Tibial nerve (tissue), 4 donors: ENCODE measurements around the gene UNC45A. TPM values are rescaled to one million over a fixed set of nuclear protein-coding genes. Genes with fewer than 3 reads are reported as not detected.

Experiments
- DNase-seq, 2 donors: peaks; one replicate each; pipeline ENCODE4 v3.0.0-alpha.2; 2019; ENCODE audit warnings: low spot score in 2 of 2
- H3K27ac ChIP-seq, 4 donors: fragments of 200-600 bp; sonication (generic) in 3 of 4; one replicate each; pipeline ENCODE4 v1.5.1; 2017 to 2019; ENCODE audit warnings: mild to moderate bottlenecking in 1 of 4
- H3K27me3 ChIP-seq, 2 donors: fragments of 200-600 bp; sonication (generic) in 1 of 2; one replicate each; pipeline versions ENCODE4 v1.5.1 to v1.6.0; 2017 to 2019
- H3K36me3 ChIP-seq, 3 donors: fragments of 200-600 bp; sonication (generic); one replicate each; pipeline ENCODE4 v1.5.1; 2018 to 2019
- H3K4me1 ChIP-seq, 4 donors: fragments of 200-600 bp; sonication (generic) in 3 of 4; one replicate each; pipeline ENCODE4 v1.5.1; 2017 to 2019
- H3K4me3 ChIP-seq, 4 donors: fragments of 200-600 bp; sonication (generic) in 3 of 4; one replicate each; pipeline ENCODE4 v1.5.1; 2017 to 2019; ENCODE audit warnings: mild to moderate bottlenecking in 1 of 4, moderate library complexity in 1 of 4
- H3K9me3 ChIP-seq, 4 donors: fragments of 200-600 bp; sonication (generic) in 3 of 4; one replicate each; pipeline ENCODE4 v1.5.1; 2017 to 2019
- EP300 ChIP-seq, 2 donors: sonication (generic); formaldehyde crosslinking; IDR thresholded peaks; one replicate each; pipeline ENCODE4 v1.6.1; 2017; ENCODE audit warnings: antibody characterized with exemption in 2 of 2, mild to moderate bottlenecking in 1 of 2
- POLR2A ChIP-seq, 2 donors: fragments of 450-650 bp; IDR thresholded peaks; one replicate each; pipeline ENCODE4 v1.6.1; 2017; ENCODE audit warnings: antibody characterized with exemption in 2 of 2, mild to moderate bottlenecking in 2 of 2, moderate library complexity in 2 of 2
- WGBS, 2 donors: methylation state at CpG; one replicate each; pipeline ENCODE4 v1.1.5; 2018; 5-methylcytosine and 5-hydroxymethylcytosine counted together
- total RNA-seq, 4 donors: library from RNA; depleted of rRNA; stranded (reverse); fragments of >200 nt; gene quantifications; one replicate each; pipeline ENCODE4 v1.1.0, GENCODE V29; 2016
- TF ChIP-seq, protein P1 (sequence below), 5 experiments: fragments of 200-600 bp in 3 of 5; fragments of 450-650 bp in 2 of 5; sonication (generic) in 3 of 5; IDR thresholded peaks; one replicate each; pipeline ENCODE4 v1.5.1; 2016 to 2019; ENCODE audit warnings: antibody characterized with exemption in 5 of 5, mild to moderate bottlenecking in 3 of 5, moderate library complexity in 2 of 5

The UNC45A gene
- total RNA-seq, 4 donors from 2014 or later, result 47.7 to 64.2 (median 58.4) TPM

- Histone ChIP-seq H3K36me3 (peaks cover 12 to 88% (median 40%) of the 10 kb centered on the region in 3 donors), H3K4me3 (no peak overlapping the region), H3K9me3 (no peaks in the 10 kb centered on the region), H3K27ac (no peak overlapping the region), H3K27me3 (no peaks in the 10 kb centered on the region), H3K4me1 (peaks cover 0 to 30% (median 17%) of the 10 kb centered on the region in 4 donors)
- DNase-seq, result no peak
- TF ChIP-seq, protein P1, sequence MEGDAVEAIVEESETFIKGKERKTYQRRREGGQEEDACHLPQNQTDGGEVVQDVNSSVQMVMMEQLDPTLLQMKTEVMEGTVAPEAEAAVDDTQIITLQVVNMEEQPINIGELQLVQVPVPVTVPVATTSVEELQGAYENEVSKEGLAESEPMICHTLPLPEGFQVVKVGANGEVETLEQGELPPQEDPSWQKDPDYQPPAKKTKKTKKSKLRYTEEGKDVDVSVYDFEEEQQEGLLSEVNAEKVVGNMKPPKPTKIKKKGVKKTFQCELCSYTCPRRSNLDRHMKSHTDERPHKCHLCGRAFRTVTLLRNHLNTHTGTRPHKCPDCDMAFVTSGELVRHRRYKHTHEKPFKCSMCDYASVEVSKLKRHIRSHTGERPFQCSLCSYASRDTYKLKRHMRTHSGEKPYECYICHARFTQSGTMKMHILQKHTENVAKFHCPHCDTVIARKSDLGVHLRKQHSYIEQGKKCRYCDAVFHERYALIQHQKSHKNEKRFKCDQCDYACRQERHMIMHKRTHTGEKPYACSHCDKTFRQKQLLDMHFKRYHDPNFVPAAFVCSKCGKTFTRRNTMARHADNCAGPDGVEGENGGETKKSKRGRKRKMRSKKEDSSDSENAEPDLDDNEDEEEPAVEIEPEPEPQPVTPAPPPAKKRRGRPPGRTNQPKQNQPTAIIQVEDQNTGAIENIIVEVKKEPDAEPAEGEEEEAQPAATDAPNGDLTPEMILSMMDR (IDR thresholded peaks at IDR 0.05), result no peak
- TF ChIP-seq POLR2A (IDR thresholded peaks at IDR 0.05) (no peak), EP300 (IDR thresholded peaks at IDR 0.05) (no peak)
- 90 to 98% methylated on average over 7 of the region's 7 CpGs for WGBS, 2 donors
These were observed 22.4 kb upstream of the UNC45A start for GRCh38 chr15:90912770-90913075.

DNA sequence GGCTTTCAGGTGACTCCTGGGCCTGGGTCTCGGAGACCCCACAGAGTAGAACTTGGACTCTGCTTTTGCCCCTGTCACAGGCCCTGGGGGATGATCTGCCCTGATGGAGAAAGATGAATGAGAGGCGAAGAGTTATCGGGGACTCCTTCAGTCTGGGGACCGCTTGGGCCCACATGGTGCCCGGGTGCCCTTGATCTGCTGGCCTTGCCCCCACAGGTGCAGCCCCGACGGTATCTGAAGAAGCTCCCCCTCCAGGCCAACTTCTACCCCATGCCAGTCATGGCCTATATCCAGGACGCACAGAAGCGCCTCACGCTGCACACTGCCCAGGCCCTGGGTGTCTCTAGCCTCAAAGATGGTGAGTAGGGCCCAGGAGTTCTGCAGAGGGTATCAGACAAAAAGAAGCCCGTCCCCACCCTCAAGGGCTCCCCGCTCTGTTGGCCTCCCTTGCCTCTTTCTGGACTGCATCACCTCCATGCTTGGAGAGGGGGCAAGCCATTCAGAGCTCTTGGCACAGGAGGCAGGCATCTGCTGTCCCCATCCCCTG, 21.6 kb upstream of the UNC45A start:
- Histone ChIP-seq H3K36me3 (peaks cover 15 to 95% (median 41%) of the 10 kb centered on the region in 3 donors), H3K4me1 (peaks cover 0 to 23% (median 11%) of the 10 kb centered on the region in 4 donors), H3K4me3 (no peak overlapping the region), H3K27me3 (no peaks in the 10 kb centered on the region), H3K27ac (no peak overlapping the region), H3K9me3 (no peaks in the 10 kb centered on the region)
- WGBS, 2 donors, result 91 to 93% methylated on average over 12 of the region's 12 CpGs
- TF ChIP-seq, protein P1 (IDR thresholded peaks at IDR 0.05), result no peak
- TF ChIP-seq EP300 (IDR thresholded peaks at IDR 0.05) (no peak), POLR2A (IDR thresholded peaks at IDR 0.05) (no peak)
- DNase-seq, result no peak

DNA sequence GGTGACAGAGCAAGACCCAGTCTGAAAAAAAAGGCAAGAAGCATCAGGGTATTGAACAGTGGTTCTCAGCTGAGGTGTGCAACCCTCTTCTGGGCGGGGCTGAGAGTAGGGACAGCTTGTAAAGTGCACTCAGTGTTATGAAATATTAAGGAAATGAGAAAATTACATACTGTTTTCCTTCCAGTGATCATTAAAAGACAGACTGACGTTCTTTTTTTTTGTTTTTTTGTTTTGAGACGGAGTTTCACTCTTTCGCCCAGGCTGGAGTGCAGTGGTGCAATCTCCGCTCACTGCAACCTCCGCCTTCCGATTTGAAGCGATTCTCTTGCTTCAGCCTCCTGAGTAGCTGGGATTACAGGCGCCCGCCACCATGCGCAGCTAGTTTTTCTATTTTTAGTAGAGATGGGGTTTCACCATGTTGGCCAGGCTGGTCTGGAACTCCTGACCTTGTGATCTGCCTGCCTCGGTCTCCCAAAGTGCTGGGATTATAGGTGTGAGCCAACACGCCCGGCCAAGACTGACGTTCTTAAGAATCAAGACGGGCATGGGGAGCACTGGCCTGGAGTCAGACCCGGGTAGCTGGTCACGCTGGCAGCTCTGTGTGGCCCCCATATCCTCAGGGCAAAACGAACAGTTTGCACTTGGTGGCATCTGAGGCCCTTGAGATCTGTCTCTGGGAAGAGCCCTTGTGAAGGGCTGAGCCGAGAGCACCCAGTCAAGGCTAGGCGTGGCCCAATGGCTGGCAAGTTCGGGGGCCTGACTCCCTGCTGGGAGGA, 20.6 kb upstream of the UNC45A start:
- DNase-seq, result no peak
- Histone ChIP-seq H3K9me3 (no peaks in the 10 kb centered on the region), H3K36me3 (peaks cover 16 to 100% (median 49%) of the 10 kb centered on the region in 3 donors), H3K27me3 (no peaks in the 10 kb centered on the region), H3K27ac (peak overlapping the region in 2 of 4 donors; percentile 20 to 50), H3K4me1 (peaks cover 0 to 12% (median 2%) of the 10 kb centered on the region in 4 donors), H3K4me3 (no peak overlapping the region)
- TF ChIP-seq POLR2A (IDR thresholded peaks at IDR 0.05), result no peak
- TF ChIP-seq, protein P1 (IDR thresholded peaks at IDR 0.05), result no peak
- no peak for TF ChIP-seq EP300 (IDR thresholded peaks at IDR 0.05)
- 88% methylated on average over 21 to 22 of the region's 22 CpGs for WGBS, 2 donors

DNA sequence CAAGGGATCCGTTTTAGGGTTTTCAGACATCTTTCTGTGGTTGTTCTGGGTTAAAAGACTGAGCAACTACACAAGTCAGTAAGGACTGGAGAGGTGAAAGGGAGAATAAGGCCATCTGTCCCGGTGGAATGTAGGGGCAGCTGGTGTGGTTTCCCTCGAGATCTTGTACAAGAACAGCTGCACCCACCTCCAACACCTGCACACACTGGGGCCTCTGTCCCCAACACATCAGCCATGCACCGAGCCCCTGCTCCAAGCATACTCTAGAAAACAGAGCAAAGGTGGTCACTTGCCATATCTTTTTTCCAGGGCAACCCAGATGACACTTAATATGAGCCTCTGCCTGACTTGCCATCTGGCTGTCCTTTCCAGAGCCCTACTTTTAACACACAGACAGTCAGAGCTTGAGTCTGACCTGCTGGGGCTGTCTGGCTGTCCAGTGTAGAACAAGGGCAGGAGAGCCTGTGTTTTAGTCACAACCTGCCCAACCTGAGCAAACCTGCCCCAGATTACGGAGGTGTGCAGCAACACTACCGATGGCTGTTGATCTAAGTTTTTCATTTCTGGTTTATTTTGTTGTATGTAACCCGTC, 19.8 kb upstream of the UNC45A start:
- Histone ChIP-seq H3K27me3 (no peaks in the 10 kb centered on the region), H3K4me1 (peaks cover 0 to 4% (median 0%) of the 10 kb centered on the region in 4 donors), H3K9me3 (no peaks in the 10 kb centered on the region), H3K36me3 (peaks cover 19 to 100% (median 41%) of the 10 kb centered on the region in 3 donors), H3K27ac (peak overlapping the region in 2 of 4 donors; percentile 7 to 20), H3K4me3 (no peak overlapping the region)
- no peak for DNase-seq
- no peak for TF ChIP-seq POLR2A (IDR thresholded peaks at IDR 0.05)
- TF ChIP-seq EP300 (IDR thresholded peaks at IDR 0.05), result no peak
- TF ChIP-seq, protein P1 (IDR thresholded peaks at IDR 0.05), result no peak
- WGBS, 2 donors, result 70 to 71% methylated on average over 7 of the region's 7 CpGs
